GM18868 (cell line): Measurements from ENCODE around the gene NDUFA9.

Experiments
- ATAC-seq: cut with Tn5 transposase; IDR thresholded peaks from one replicate; pipeline ENCODE4 v1.9.1; 2021; ENCODE audit warnings: mild to moderate bottlenecking, moderate library complexity; ENCODE audit not compliant: unreplicated experiment

Gene NDUFA9

DNA sequence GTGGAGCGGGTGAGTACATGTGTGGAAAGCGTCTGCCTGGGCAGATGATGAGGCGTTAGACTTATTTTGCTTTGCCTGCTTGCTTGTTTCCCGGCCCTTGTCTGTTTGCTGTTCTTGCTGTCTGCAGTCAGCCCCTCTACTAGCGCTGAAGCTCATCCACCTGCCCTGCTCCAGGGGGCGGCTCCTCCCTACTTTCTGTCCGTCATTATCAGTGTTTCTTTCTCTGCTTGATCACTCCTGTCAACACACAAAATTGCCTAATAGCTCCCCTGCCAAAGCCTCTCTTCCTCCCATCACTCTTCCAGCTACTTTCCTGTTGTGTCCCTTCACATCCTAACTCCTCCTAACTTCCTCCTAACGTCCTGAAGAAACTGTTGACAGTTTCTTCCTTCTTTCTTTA, 36.4 kb downstream of the NDUFA9 start:
- ATAC-seq: no peak

DNA sequence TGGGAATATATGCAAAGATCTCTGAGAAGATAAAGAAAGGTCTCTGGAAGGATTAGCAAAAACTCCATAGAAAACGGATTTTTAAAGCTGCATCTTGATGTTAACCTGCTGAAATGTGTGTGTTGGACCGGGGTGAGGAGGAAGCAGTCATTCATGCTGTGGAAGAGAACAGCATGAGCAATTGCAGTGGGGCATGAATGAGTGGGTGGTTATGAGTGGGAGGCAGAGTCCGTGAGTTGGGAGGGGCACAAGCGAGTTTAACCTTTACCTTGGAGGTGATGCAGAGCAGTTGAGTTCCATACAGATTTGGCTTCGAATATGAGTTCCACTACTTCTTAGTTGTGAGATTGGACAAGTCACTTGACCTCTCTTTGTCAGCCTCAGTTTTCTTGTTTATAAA, 41.8 kb downstream of the NDUFA9 start:
- no peak for ATAC-seq
